Brain pericyte (primary cell): ENCODE measurements around the gene CCDC54.
"Not testable (repeated sequence)": the region's sequence is repeated elsewhere in the genome, so short reads cannot be mapped to it uniquely, and the experiment has no call there.

ENCODE experiments used
- DNase-seq: peaks from one replicate; pipeline ENCODE4 v3.0.0-alpha.2; 2012; ENCODE audit warnings: low read depth, low spot score

Gene CCDC54

GRCh38 chr3:107377151-107377550 is at the start of gene CCDC54:
Gene CCDC54, plus strand, starts transcription at chr3:107377439. Its CDS starts 149 bp downstream, at chr3:107377588.
- no peak for DNase-seq

GRCh38 chr3:107328069-107328468 is 49.2 kb upstream of the CCDC54 start:
- DNase-seq, result no peak

GRCh38 chr3:107329088-107329487 is 48.2 kb upstream of the CCDC54 start:
- no peak for DNase-seq

GRCh38 chr3:107339690-107340089 is 37.5 kb upstream of the CCDC54 start:
- not testable (repeated sequence) for DNase-seq

- DNase-seq, result no peak
Measured at GRCh38 chr3:107344722-107345121, 32.5 kb upstream of the CCDC54 start.

- no peak for DNase-seq
Measured at GRCh38 chr3:107345822-107346405, 31.3 kb upstream of the CCDC54 start.

GRCh38 chr3:107346564-107346963 is 30.7 kb upstream of the CCDC54 start:
- DNase-seq, result no peak

GRCh38 chr3:107347751-107348150 is 29.5 kb upstream of the CCDC54 start:
- no peak for DNase-seq

- DNase-seq, result no peak
Measured at GRCh38 chr3:107356706-107357105, 20.5 kb upstream of the CCDC54 start.

- DNase-seq, result no peak
Measured at GRCh38 chr3:107361633-107362032, 15.6 kb upstream of the CCDC54 start.

- no peak for DNase-seq
Measured at GRCh38 chr3:107365051-107365450, 12.2 kb upstream of the CCDC54 start.

GRCh38 chr3:107366766-107367165 is 10.5 kb upstream of the CCDC54 start:
- no peak for DNase-seq

- no peak for DNase-seq
Measured at GRCh38 chr3:107367353-107367752, 9.9 kb upstream of the CCDC54 start.

- no peak for DNase-seq
Measured at GRCh38 chr3:107368654-107369398, 8.4 kb upstream of the CCDC54 start.

GRCh38 chr3:107369791-107370190 is 7.4 kb upstream of the CCDC54 start:
- DNase-seq, result no peak

GRCh38 chr3:107370907-107371306 is 6.3 kb upstream of the CCDC54 start:
- DNase-seq, result no peak

- no peak for DNase-seq
Measured at GRCh38 chr3:107372506-107372905, 4.7 kb upstream of the CCDC54 start.

GRCh38 chr3:107373896-107374295 is 3.3 kb upstream of the CCDC54 start:
- DNase-seq, result no peak

GRCh38 chr3:107375682-107376081 is 1.6 kb upstream of the CCDC54 start:
- DNase-seq, result no peak

GRCh38 chr3:107382631-107383030 is 5.4 kb downstream of the CCDC54 start:
- DNase-seq, result no peak

GRCh38 chr3:107384428-107384827 is 7.2 kb downstream of the CCDC54 start:
- DNase-seq, result no peak

GRCh38 chr3:107384907-107385306 is 7.7 kb downstream of the CCDC54 start:
- no peak for DNase-seq

GRCh38 chr3:107387555-107387954 is 10.3 kb downstream of the CCDC54 start:
- no peak for DNase-seq
